AG10803 (cell line): ENCODE measurements around the gene UNC5B.

Experiments
- DNase-seq: peaks from one replicate; pipeline ENCODE4 v3.0.0; 2010; ENCODE audit warnings: low read depth
- H3K4me3 ChIP-seq: 2 replicates; pipeline ENCODE4 v1.5.1; 2011; ENCODE audit warnings: mild to moderate bottlenecking, low read length, control low read depth
- CTCF ChIP-seq: conservative IDR thresholded peaks from 2 replicates; pipeline ENCODE4 v1.5.1; 2011; ENCODE audit warnings: mild to moderate bottlenecking, low read length, control low read depth, inconsistent platforms

The UNC5B gene

GRCh38 chr10:71308985-71309384 lies 96.6 kb downstream of the UNC5B start:
- peak; percentile 24 for DNase-seq
- no peak overlapping the region for H3K4me3 ChIP-seq
- TF ChIP-seq CTCF, result no peak

GRCh38 chr10:71309919-71310318 lies 97.5 kb downstream of the UNC5B start:
- no peak for TF ChIP-seq CTCF
- DNase-seq, result no peak
- H3K4me3 ChIP-seq, result no peak overlapping the region

GRCh38 chr10:71312220-71312619 lies 99.8 kb downstream of the UNC5B start:
- DNase-seq, result no peak
- H3K4me3 ChIP-seq, result no peak overlapping the region
- TF ChIP-seq CTCF, result no peak

GRCh38 chr10:71312811-71313789 lies 100.7 kb downstream of the UNC5B start:
- H3K4me3 ChIP-seq, result peak overlapping the region; percentile 16
- DNase-seq, result peak; percentile 87
- TF ChIP-seq CTCF, result no peak

GRCh38 chr10:71314028-71314693 lies 101.8 kb downstream of the UNC5B start:
- DNase-seq, result peak; percentile 34
- 0 out of 2 replicates have a peak overlapping the region, but pooled peaks have one; percentile 27 for H3K4me3 ChIP-seq
- peak; percentile 74 for TF ChIP-seq CTCF

- no peak for TF ChIP-seq CTCF
- DNase-seq, result no peak
- H3K4me3 ChIP-seq, result 0 out of 2 replicates have a peak overlapping the region, but pooled peaks have one; percentile 27
Measured at GRCh38 chr10:71314694-71315225, 102.4 kb downstream of the UNC5B start.
